ENCODE measurements around the gene WDR54.
"Not testable (repeated sequence)": the region's sequence is repeated elsewhere in the genome, so short reads cannot be mapped to it uniquely, and the experiment has no call there.

WDR54 gene

DNA sequence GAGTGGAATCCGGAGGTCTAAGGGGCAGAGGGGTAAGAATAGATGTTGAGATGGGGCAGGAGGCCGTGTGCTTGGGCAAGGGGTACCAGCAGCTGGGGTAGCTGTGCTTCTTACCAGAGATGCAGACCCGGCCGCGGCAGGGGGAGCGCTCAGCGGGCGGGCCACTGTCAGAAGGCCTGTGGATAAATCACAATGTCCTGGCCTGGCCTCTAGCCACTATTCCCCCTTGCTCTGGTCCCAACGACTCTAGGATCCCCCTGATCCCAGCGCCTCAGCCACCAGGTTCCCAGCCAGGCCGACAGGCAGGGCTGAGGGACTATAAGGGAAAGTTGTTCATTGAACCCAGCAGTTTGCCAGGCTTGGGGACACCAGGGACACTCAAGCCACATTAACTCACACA is 9.0 kb downstream of the WDR54 start:
- no peak for DNase-seq

DNA sequence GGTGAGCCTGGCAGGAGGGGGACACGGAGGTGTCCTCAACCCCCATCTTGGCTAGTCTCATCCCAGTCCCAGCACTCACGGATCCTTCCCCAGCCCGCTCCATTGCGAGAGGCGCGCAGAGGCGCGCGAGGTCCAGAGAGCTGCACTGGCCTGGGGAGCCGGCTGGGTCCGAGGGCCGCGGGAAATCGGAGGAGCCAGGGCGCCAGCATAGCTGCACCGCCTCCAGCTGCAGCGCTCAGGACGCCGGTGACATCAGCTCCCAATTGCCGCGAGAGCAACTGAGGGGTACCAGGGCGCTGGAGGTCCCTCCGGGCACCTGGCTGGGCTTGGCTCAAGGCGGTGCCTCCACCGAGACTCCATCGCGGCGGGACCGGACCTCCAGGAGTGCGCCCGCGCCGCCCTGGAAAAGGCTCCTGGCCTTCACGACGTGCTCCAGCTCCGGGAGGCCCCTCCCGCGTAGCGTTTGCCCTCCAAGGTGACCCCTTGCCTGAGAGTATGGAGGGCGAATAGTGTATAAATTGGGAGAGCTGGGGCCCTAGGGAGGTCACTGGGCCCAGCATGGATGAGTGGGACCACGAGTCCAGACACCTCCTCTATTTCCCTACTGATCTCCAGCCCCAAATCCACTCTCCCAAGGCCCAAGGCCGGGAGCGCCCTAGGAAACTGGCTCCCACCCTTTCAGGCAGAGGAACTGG is 14.7 kb downstream of the WDR54 start:
- DNase-seq = no peak

DNA sequence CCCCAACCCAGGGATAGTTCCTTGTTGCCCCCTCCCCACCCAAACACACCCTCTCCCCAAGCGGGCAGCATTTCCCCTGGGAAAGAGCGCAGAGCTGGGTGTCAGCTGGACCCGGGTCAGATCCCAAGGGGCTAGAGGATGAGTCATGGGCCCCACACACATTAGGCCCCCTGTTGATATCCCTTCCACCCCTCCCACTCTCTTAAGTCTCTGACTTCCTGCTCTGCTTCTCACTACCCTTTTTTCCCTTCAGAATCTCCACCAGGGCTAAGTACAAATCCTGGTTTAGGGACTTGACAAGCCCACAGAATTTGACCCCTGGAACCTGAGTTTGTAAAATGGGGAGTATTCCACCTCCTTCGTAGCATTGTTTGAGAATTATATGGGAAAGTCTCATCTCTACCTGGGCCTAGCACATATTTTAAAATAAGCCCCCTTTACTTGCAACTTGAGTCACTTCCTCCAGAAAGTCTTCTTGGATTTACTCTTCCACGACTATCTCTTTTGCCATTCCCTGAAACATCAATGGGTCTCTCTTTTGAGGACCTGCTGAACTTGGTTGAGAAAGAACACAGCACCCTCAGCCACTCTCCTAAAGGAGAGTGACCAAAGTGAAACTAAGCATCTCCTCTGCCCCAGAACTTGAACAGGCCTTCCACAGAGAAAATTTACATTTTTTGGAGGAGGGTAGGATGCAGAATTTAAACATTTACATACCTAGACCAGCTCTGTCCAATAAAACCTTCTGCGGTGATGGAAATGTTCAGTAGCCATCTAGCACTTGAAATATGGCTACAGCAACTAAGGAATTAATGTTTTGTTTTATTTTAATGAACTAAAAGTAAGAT is 15.5 kb downstream of the WDR54 start:
- DNase-seq = no peak

DNA sequence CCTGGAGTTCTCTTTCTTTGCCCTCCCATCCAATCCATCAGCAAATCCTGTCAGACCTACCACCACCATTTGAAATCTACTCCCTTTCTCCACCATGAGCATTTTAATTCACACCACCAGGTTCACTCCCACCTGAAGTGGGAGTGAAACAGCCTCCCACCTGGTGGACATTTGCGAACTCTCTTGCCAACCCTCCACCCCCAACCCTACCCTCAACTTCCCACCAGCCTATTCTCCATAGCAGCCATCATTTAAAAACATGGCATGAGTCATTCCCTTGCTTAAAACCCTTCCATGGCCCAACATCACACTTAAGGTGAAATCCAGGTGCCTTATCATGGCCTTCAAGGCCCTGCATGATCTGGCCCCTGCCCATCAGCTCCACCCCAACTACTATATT is 16.7 kb downstream of the WDR54 start:
- DNase-seq = no peak

DNA sequence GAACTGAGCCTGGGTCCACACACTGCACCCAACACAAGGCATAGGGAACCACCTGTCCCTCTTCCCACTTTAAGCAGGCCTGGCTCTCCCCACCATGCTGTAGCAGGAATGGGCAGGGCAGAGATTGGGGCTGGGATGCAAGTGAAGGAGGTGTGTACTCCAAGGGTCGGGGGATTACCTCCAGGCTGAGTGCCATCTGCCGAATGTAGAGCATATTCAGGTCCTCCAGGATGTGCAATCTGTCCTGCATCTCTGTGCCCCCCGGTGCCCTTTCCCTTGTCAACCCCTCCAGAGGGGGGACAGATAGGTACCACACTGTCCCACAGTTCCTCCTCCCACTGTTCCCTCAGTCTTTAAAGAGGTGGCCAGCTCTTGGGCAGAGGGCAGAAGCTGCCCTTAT is 17.8 kb downstream of the WDR54 start:
- DNase-seq = no peak

DNA sequence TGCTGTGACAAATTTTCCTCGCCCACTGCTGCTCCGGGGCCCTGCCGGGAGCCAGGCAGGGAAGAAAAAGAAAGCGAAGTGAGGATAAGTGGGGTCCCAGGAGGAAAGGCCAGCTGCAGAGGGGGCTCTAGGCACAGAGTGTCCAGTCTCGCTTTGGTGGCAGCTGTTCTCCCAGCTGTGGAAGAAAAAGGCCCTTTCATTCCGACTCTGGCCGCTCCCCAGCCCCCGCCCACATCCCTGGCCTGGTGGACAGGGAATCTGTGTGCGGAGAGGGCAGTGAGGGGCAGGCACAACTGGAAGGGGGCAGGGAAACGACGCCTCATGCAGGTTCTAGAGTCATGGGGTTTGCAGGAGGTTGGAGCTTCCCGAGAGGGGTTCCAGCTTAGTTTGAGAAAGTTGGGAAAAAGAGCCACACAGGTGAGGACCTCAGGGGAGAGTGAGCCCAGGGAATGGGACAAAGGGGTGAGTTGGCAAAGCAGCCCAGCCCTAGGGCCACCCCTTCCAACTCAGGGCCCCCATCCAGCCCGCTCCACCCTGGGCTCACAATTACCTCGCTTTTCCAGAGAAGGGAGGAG is 18.4 kb downstream of the WDR54 start:
- DNase-seq = no peak

DNA sequence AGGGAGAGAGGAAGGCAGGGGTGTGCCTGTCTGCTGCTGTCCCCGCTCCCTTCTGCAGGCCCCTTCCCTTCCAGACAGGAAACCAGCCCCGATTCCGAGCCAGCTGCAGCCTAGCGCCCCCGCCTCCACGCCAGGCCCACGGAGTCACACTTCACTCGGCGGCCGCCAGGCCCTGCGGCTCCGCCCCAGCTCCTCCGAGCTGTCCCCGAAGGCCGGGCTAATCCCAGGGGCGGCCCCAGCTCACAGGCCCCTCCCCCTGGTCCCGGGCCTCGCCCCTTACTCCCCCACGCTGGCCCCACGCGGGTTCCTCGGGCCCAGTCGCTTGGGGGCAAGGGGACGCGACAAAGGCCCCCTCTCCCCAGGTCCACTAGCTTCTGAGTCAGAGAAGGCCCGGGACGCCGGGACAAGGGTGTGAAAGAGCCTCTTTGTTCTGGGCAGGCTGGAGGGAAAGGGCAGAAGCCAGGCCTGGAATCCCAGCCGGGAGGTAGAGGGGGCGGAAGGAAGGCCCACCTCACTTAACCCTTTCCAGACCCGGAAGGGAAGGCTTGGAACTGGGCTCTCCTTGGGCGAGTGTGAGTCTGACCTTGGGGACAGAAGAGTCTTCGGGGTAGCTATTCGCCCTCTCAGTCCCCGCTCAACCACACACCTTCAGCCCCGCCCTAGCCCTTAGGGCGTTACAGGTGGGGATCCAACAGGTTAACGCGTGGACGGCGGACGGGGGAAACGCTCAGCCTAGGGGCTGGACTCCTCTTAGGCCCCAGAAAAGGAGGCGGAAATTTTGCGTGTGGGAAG is 19.0 kb downstream of the WDR54 start:
- no peak for DNase-seq

DNA sequence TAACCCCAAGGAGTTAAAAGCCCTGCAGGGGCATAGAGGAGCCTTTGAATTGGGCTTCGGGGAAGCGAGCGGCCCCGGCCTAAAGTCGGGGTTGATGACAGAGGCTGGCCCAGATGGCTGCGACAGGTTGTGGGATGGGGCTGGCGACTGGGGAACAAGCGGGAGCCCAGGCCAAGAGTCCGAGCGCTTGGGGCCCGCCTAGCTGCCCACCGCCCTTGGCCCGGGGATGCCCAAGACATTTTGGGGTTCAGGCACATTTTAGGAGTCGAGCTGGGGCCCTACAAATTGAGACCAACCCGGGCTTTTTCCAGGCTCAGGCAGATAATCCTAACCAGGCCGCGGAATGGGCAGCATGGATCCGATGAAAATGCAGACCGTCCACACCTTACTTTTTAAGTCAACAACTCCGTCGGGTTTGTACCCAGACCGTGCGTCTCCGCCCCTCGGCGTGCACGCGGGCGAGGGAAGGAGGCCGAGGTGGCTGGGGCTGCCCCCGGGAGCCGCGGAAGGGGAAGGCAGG is 19.7 kb downstream of the WDR54 start:
- DNase-seq = no peak

DNA sequence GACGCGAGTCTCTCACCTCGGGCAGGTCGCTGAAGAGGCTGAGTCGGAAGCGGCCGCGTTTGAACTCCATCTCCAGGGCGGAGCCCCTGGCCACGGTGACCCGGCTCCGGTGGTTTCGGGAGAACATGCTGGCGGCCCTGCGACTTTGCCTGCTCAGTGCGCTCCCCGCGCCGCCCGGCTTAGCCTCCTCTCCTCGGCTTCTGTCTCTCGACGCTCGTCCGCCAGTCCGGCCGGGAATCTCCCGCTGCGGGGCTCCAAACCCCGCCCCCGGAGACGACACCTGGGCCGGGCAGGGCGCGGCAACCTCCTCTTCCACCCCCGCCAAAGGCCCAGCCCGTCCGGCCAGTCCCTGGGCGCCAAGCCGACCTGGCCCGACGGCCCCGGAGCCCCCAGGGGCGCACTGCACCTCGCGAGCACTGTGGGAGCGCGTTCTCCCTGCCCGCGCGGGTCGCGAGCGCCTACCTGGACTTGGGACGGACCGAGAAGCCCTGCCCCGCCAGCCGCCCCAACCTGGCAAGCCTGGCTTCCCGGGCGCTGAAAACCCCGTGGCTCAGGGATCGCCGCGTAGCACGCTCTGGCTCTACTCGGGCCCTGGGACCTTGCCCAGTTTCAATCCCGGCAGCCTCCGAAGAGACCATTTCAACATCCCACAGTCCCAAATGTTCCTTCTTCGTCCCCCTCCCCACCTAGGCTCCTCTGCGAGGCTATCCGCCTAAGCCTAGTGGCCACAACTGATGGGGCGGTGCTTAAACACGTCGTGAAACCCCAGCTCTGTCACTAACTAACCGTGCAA is 20.4 kb downstream of the WDR54 start, which contains the start of gene RTKN:
Gene RTKN (minus strand): TSS at position 248 of the 793 bp plus-strand sequence. CDS start 121 bp downstream, at position 127.
- no peak for DNase-seq

DNA sequence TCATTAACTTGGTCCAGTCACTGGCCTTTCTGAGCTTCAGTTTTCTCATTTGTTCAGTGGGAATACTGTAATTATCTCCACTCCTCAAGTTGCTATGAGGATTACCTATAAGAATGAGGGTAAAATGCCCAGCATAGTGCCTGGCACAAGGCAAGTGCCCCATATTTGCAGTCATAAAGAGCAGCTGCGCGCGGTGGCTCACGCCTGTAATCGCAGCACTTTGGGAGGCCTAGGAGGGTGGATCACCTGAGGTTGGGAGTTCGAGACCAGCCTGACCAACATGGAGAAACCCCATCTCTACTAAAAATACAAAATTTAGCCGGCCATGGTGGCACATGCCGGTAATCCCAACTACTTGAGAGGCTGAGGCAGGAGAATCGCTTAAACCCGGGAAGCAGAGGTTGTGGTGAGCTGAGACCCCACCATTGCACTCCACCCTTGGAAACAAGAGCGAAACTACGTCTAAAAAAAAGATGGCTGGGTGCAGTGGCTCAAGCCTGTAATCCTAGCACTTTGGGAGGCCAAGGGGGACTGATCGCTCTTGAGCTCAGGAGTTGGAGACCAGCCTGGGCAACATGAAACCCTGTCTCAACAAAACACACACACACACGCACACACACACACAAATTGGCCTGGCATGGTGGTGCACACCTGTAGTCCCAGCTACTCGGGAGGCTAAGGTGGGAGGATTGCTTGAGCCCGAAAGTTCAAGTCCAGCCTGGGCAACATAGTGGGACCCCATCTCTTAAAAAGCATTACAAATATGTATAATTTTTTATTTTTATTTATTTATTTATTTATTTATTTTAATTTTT is 21.2 kb downstream of the WDR54 start:
- not testable (repeated sequence) for DNase-seq

DNA sequence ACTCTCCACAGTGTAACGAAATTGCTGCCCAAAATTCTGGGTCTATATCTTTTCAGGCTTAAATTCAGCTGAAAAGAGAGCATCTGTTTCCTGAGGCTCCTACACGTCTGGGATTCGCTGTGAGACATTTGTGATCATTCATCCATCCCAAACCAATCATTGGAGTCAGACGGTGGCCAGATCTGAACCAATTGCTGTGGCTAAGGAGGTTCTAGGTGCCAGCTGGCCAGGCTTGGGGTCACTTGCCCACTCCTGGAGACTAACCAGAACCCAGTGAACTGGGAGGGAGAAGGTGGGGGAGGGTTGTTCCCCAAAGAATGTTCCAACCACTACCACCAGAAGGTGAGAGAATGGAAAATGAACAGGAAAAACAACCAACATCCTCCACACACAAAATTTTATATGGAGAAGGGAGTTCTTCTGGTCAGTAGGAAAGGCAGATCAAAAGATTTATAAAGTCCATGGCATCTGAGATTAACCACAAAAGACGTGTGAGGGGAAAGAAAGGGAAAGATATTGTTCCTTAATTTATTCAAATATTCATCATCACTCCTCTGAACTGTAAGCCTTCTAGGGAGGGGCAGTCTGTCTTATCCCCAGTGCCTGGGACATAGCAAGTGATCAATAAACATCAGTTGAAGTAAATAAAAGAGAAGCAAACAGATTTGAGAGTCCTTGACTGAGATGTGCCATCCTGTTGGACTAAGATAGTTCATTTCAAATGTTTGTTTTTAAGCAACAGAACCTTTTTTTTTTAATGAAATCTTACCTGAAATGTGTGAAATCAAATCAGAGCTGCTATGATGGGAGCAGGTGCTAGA is 23.2 kb downstream of the WDR54 start:
- DNase-seq = no peak

DNA sequence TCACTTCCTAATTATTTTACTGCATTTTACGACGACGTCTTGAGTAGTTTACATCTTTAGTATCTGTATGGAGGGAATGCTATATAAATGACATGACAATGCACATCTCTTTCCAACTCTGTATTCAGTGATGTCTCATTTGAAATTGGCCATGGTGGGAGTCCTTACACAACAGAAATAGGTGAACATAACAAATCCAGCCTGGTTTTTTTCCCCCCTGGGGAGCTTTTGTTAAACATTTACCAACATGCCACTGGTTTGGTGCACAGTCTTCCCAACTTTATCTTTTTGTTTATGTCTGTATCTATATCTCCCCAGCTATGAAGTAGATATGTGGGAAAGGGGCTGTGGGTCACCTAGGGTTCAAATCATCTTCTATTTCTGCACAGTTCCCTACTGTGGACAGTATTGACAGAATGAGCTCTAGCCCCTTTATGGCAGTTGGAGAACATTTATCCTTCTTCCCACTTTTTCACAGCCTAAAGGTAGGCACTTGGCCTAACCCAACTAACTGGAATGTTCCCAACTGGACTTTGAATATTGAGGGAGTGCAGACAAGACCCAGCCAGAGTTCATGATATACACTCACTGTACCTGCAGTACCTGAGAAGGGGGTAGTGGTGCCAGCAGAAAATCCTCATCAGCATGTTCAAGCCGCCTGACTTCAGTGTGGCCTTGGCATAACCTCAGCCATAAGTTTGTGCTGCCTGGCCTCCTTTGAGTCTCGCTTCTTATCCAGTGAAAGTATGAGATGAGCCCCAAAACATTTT is 25.9 kb downstream of the WDR54 start:
- no peak for DNase-seq

DNA sequence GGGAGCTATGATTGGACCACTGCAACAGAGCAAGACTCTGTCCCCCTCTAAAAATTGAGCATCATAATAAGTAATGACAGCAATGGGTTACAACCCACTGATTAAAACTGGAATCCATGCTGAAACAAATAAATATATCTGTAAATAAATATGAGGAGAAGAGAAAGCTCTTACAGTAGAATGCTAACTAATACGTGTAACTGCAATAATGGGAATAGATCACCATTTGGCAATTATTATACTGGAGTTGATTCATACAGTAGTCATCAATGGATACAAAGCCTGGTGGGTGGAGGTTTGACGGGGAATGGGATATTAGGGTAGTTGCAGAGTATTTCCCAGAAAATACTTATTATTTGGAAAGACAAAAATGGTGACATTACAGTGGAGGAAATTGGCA is 27.2 kb downstream of the WDR54 start:
- DNase-seq = no peak

DNA sequence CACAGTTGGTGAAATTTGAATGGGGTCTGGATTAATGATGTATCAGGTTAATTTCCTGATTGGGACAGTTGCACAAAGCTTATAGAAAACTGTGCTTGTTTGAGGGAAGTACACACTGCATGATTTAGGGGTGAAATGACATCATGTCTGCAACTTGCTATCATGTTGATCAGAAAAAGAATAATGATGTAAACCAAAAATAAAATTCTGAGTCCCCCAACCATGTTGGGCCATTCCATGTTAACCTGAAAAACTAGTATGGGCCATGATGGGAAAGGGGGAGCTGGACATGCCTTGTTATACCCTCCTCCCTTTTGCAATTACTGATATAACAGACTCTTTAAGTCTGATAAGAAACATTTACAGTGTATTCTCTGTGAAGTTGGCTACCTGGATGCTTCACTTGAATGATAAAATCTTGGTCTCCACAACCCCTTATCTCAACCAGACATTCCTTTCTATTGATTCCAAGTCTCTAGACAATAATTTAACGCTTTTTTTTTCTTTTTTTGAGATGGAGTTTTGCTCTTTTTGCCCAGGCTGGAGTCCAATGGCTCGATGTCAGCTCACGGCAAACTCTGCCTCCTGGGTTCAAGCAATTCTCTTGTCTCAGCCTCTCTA is 29.1 kb downstream of the WDR54 start:
- no peak for DNase-seq

DNA sequence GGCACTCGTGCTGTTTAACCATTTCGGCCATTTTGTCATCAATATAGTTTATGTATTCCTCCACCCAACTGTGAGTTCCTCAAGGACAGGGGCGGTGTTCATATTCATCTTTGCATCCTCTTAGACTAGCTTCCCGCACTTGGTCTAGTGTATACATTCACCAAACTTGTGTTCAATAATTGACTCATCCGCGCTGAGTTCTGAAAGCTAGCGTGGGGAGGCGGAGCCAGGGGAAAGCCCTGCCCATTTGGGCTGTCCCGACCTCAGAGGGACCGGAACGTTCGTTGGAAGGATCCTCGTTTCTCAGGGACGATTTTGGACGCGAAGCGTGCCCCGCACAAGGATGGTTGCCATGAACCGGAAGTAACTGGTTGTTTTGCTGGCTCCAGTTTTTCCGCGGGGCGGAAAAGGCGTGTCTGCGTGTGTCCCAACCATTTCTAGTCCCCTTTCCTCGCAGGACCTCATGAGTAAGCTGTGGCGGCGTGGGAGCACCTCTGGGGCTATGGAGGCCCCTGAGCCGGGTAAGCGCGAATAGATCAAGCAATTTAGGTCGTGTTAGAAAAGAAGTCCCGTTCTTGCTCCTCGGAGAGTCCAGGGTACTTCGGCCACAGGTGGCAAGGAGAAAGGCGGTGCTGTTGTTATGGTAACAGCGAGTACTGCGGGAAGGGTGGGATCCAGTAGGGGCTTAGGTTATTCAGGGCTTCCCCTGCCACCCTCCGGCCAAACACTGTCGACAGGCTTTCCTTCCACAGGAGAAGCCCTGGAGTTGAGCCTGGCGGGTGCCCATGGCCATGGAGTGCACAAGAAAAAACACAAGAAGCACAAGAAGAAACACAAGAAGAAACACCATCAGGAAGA is 33.4 kb downstream of the WDR54 start, which contains the start of gene INO80B:
Gene INO80B (plus strand): TSS at position 434 of the 858 bp plus-strand sequence. CDS start 30 bp downstream, at position 464.
- peak; percentile 95 for DNase-seq

DNA sequence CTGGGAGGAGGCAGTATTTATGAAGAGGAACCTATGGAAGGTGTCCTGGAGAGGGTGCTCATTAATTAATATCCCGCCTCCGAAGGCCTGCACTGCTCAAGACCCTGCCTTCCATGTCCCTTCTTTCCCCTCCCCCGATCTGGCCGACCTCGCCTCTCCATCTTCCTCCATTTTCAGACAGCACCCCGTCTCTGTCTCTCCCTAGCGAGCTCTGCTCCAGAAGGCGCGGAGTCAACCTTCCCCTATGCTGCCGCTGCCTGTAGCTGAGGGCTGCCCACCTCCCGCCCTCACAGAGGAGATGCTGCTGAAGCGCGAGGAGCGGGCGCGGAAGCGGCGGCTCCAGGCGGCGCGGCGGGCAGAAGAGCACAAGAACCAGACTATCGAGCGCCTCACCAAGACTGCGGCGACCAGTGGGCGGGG is 35.6 kb downstream of the WDR54 start:
- DNase-seq = no peak

DNA sequence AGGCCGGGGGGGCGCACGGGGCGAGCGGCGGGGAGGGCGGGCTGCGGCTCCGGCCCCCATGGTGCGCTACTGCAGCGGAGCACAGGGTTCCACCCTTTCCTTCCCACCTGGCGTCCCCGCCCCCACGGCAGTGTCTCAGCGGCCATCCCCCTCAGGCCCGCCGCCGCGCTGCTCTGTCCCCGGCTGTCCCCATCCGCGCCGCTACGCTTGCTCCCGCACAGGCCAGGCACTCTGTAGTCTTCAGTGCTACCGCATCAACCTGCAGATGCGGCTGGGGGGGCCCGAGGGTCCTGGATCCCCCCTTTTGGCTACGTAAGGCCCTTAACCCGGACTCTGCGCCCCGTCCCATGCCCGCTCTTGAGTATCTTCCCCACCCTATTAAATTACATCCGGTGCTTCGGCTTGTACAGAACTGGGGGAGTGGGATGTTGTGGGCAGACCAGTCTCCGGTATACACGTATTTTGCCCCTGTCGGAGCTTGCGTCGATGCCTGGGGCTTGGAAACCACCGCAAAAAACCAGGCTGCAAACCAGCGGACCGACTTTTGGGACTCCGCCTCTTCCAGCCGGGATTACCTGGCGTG is 36.1 kb downstream of the WDR54 start:
- peak; percentile 87 for DNase-seq
